ENCODE results near the gene CERS1.

The CERS1 gene

GRCh38 chr19:18898607-18899408, 2.9 kb upstream of the CERS1 start:
- FAIRE-seq = no peak

- FAIRE-seq = no peak
Observed at GRCh38 chr19:18898081-18898606, 2.2 kb upstream of the CERS1 start.

GRCh38 chr19:18897094-18898029, 1.4 kb upstream of the CERS1 start:
- no peak for FAIRE-seq

- FAIRE-seq = no peak
Observed at GRCh38 chr19:18896421-18896841, 473 bp upstream of the CERS1 start.

- FAIRE-seq = no peak
Observed at GRCh38 chr19:18895038-18895823, 727 bp downstream of the CERS1 start.

GRCh38 chr19:18894254-18895037, 1.5 kb downstream of the CERS1 start:
- FAIRE-seq = no peak

GRCh38 chr19:18893587-18894253, 2.2 kb downstream of the CERS1 start:
- FAIRE-seq = no peak

- FAIRE-seq = no peak
Observed at GRCh38 chr19:18889949-18890745, 5.8 kb downstream of the CERS1 start.

- no peak for FAIRE-seq
Observed at GRCh38 chr19:18886972-18887371, 9.0 kb downstream of the CERS1 start.

GRCh38 chr19:18883526-18884304, 12.2 kb downstream of the CERS1 start:
- FAIRE-seq = no peak

- FAIRE-seq = no peak
Observed at GRCh38 chr19:18881491-18881890, 14.5 kb downstream of the CERS1 start.

- no peak for FAIRE-seq
Observed at GRCh38 chr19:18879579-18880373, 16.2 kb downstream of the CERS1 start.

GRCh38 chr19:18878858-18879578, 16.9 kb downstream of the CERS1 start:
- FAIRE-seq = no peak

GRCh38 chr19:18878058-18878797, 17.7 kb downstream of the CERS1 start:
- FAIRE-seq = no peak

- FAIRE-seq = no peak
Observed at GRCh38 chr19:18876865-18877264, 19.1 kb downstream of the CERS1 start.

GRCh38 chr19:18875726-18876125, 20.2 kb downstream of the CERS1 start:
- FAIRE-seq = no peak

GRCh38 chr19:18871543-18871942, 24.4 kb downstream of the CERS1 start:
- FAIRE-seq = no peak
